K562 (cell line): Measurements from ENCODE around the gene GRIP1. TPM values are rescaled to one million over a fixed set of nuclear protein-coding genes. Genes with fewer than 3 reads are reported as not detected.

Experiments
- ATAC-seq: fragments of 200-7000 bp; cut with Tn5 transposase; 3 replicates; pipeline ENCODE4 v1.9.1; 2020; ENCODE audit warnings: moderate library complexity
- BruUV-seq: library from RNA; stranded (reverse); fragments of 400-500 nt; replicated peaks from 2 replicates; lab custom pipeline; 2021; lab: Mats Ljungman, UMichigan
- CTCF ChIA-PET: fragments of 300-600 bp; formaldehyde crosslinking; extraction: SDS; loops from one replicate; lab custom pipeline; 2021; ENCODE audit warnings: low intra/inter-chr PET ratio; lab: Yijun Ruan, JAX
- POLR2A ChIA-PET: fragments of 300-600, 350-650 bp; sonication (Branson Sonifier 250); formaldehyde crosslinking; extraction: SDS; loops from one replicate; lab custom pipeline; 2021; ENCODE audit warnings: antibody characterized with exemption, inconsistent platforms; lab: Yijun Ruan, JAX
- DNase-seq, 4 experiments: peaks; one replicate each; pipeline versions ENCODE4 v3.0.0 to v3.0.0-alpha.2; 2011 to 2018; ENCODE audit warnings: low spot score in 3 of 4, mixed read lengths in 3 of 4; ENCODE audit errors: extremely low read depth in 1 of 4
- FAIRE-seq: peaks from 2 replicates; lab custom pipeline; 2011; peaks lifted over from hg19 to GRCh38; lab: Jason Lieb, UNC
- H2AFZ ChIP-seq: 2 replicates; pipeline ENCODE4 v1.6.0; 2011; ENCODE audit warnings: low read depth, low read length, control low read depth, inconsistent platforms
- H3K27ac ChIP-seq: fragments of 200-600 bp; 3 replicates; pipeline ENCODE4 v1.8.0; 2011; ENCODE audit warnings: low read depth, mild to moderate bottlenecking, control low read depth, inconsistent platforms, low read length, moderate library complexity, mixed read lengths; ENCODE audit errors: extremely low read depth
- H3K27me3 ChIP-seq, 2 experiments: fragments of 300-600 bp in 1 of 2; 2 replicates in 1 of 2; 3 replicates in 1 of 2; pipeline versions ENCODE4 v1.6.0 to v1.8.0; 2011; ENCODE audit warnings: inconsistent platforms in 2 of 2, low read length in 2 of 2, mild to moderate bottlenecking in 1 of 2, mixed read lengths in 1 of 2, moderate library complexity in 1 of 2; ENCODE audit not compliant: control insufficient read depth in 2 of 2, insufficient read depth in 2 of 2
- H3K36me3 ChIP-seq: fragments of 300-600 bp; 3 replicates; pipeline ENCODE4 v1.8.0; 2011; ENCODE audit warnings: mild to moderate bottlenecking, low read length, inconsistent platforms; ENCODE audit not compliant: control insufficient read depth, insufficient read depth
- H3K4me1 ChIP-seq, 2 experiments: fragments of 200-600 bp in 1 of 2; replicated peaks in 1 of 2; 2 replicates in 1 of 2; 3 replicates in 1 of 2; pipeline versions ENCODE4 v1.5.1 to v1.8.0; 2011; ENCODE audit warnings: inconsistent platforms in 2 of 2, low read length in 2 of 2, mild to moderate bottlenecking in 1 of 2, mixed read lengths in 1 of 2, moderate library complexity in 1 of 2; ENCODE audit not compliant: control insufficient read depth in 2 of 2, insufficient read depth in 2 of 2
- H3K4me2 ChIP-seq: 2 replicates; pipeline ENCODE4 v1.6.1; 2011; ENCODE audit warnings: low read length, control low read depth, inconsistent platforms, mixed read lengths; ENCODE audit not compliant: insufficient read depth
- H3K4me3 ChIP-seq: fragments of 200-600 bp; sonication (generic), shearing (Covaris generic); 2 replicates; pipeline ENCODE4 v1.5.1; 2016; ENCODE audit warnings: control low read depth, inconsistent platforms
- H3K79me2 ChIP-seq: fragments of 200-600 bp; 3 replicates; pipeline ENCODE4 v1.8.0; 2011; ENCODE audit warnings: low read length, inconsistent platforms; ENCODE audit not compliant: control insufficient read depth, insufficient read depth
- H3K9ac ChIP-seq, 2 experiments: 2 replicates each; pipeline versions ENCODE4 v1.6.0 to v1.6.1; 2011; ENCODE audit warnings: low read depth in 2 of 2, low read length in 2 of 2, control low read depth in 1 of 2, inconsistent platforms in 1 of 2, mild to moderate bottlenecking in 1 of 2, mixed read lengths in 1 of 2; ENCODE audit not compliant: insufficient read depth in 1 of 2
- H3K9me1 ChIP-seq: one replicate; pipeline ENCODE4 v1.6.0; 2011; ENCODE audit warnings: inconsistent platforms, mild to moderate bottlenecking, low read length, moderate library complexity; ENCODE audit not compliant: control insufficient read depth, insufficient read depth
- H3K9me3 ChIP-seq: replicated peaks from 2 replicates; pipeline ENCODE4 v1.5.1; 2011; ENCODE audit warnings: low read depth, low read length, inconsistent platforms; ENCODE audit not compliant: control insufficient read depth, insufficient read depth
- H4K20me1 ChIP-seq: replicated peaks from 2 replicates; pipeline ENCODE4 v1.6.1; 2011; ENCODE audit warnings: low read length, inconsistent platforms, mixed read lengths; ENCODE audit not compliant: control insufficient read depth, insufficient read depth
- IFI16 ChIP-seq: fragments of 250-450 bp; sonication (Bioruptor Pico); IDR thresholded peaks from 2 replicates; pipeline ENCODE4 v2.1.2; 2022; ENCODE audit warnings: mild to moderate bottlenecking, inconsistent platforms
- NELFE ChIP-seq: IDR thresholded peaks from 2 replicates; pipeline ENCODE4 v1.6.1; 2011; ENCODE audit warnings: mild to moderate bottlenecking; ENCODE audit not compliant: insufficient read depth, insufficient read length
- RBM14 ChIP-seq: fragments of 200-400 bp; formaldehyde crosslinking; IDR thresholded peaks from 2 replicates; pipeline ENCODE4 v1.6.1; 2018; ENCODE audit warnings: low read depth, mild to moderate bottlenecking, low read length, moderate library complexity, borderline replicate concordance; ENCODE audit not compliant: insufficient read depth
- SETDB1 ChIP-seq: IDR thresholded peaks from one replicate; pipeline ENCODE4 v1.6.1; 2012; ENCODE audit warnings: low read length, control low read depth, inconsistent platforms
- ZNF175 ChIP-seq: fragments of 200-800 bp; sonication (Bioruptor generic); IDR thresholded peaks from 2 replicates; pipeline ENCODE4 v1.6.1; 2016; ENCODE audit warnings: low read depth, mild to moderate bottlenecking, missing genetic modification characterization, missing compliant biosample characterization
- WGBS: fragments of 100-300 bp; shearing (Covaris generic); methylation state at CpG from one replicate; pipeline ENCODE4 v1.1.6; 2016; ENCODE audit warnings: low coverage, mixed read lengths; ENCODE audit not compliant: insufficient coverage; ENCODE audit errors: missing lambda C conversion rate; 5-methylcytosine and 5-hydroxymethylcytosine counted together
- in situ Hi-C: fragments of 300-500 bp; cut with MboI; formaldehyde crosslinking; loops from 4 replicates; pipeline ENCODE4 v1.15.0; 2018; ENCODE audit warnings: inconsistent platforms, mixed read lengths
- intact Hi-C: fragments of 100-400 bp; cut with micrococcal nuclease; formaldehyde crosslinking; loops from 2 replicates; pipeline ENCODE4 v1.14.2; 2022
- polyA plus RNA-seq, 8 experiments: library from polyadenylated mRNA; depleted of rRNA in 4 of 8; stranded (reverse) in 5 of 8; unstranded in 3 of 8; fragments of >200 nt; fragmentation: Nextera tagmentation in 2 of 8; fragmentation: Illumina TruSeq in 1 of 8; extraction: Ambion mirVana in 2 of 8; extraction: Trizol in 1 of 8; gene quantifications; 2 replicates each; pipeline versions ENCODE4 v1.2.1 to v1.2.3, GENCODE V29; 2011 to 2014; ENCODE audit warnings: inconsistent platforms in 1 of 8, missing spikeins in 1 of 8
- total RNA-seq, 7 experiments: library from RNA; depleted of rRNA in 6 of 7; stranded (reverse); fragments of >200 nt in 6 of 7; fragmentation: Illumina TruSeq in 2 of 7; extraction: Trizol in 2 of 7; gene quantifications; 2 replicates each; pipeline versions ENCODE4 v1.2.1 to v1.2.3, GENCODE V29; 2011 to 2021; ENCODE audit warnings: low replicate concordance in 1 of 7
- TF ChIP-seq, protein P1 (sequence below): fragments of 250-450 bp; sonication (Bioruptor Pico); IDR thresholded peaks from 2 replicates; pipeline ENCODE4 v1.5.0; 2022; ENCODE audit warnings: mild to moderate bottlenecking
- TF ChIP-seq, protein P2 (sequence below): fragments of 150-350 bp; conservative IDR thresholded peaks from 2 replicates; pipeline ENCODE4 v1.6.1; 2014; ENCODE audit warnings: low read length
- TF ChIP-seq, protein P3 (sequence below), 2 experiments: fragments of 450-650 bp; conservative IDR thresholded peaks; 2 replicates each; pipeline ENCODE4 v1.6.1; 2017; ENCODE audit warnings: mild to moderate bottlenecking in 2 of 2, moderate library complexity in 2 of 2

GRIP1 gene
- total and polyA plus RNA-seq, 9 of the 15 experiments (the other 6 are each of a cell fraction or from before 2014, with no cell fraction given), result 0.28 to 1.2 (median 0.45) TPM

DNA sequence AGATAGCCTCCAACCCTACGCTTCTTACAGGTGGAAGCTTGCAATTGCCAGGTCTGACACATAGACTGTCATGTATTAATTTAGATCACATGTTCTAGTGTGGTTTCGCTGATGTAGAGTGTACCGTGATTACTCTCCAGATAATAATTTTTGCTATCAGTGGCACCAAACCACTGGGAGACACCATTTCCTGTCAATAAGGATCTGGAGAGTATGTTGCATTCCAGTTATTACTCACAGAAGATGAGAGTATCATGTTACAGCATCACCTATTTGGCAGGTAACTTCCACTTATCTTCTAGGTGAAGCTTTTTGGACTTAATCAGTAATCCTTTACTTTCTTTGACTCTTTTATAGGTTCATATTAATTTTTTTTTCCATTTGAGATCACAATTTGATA is 229.3 kb downstream of the GRIP1 start:
- no peak overlapping the region for H3K4me2 ChIP-seq
- TF ChIP-seq NELFE (no peak), IFI16 (no peak), SETDB1 (no peak), RBM14 (no peak), ZNF175 (no peak)
- TF ChIP-seq, protein P1, sequence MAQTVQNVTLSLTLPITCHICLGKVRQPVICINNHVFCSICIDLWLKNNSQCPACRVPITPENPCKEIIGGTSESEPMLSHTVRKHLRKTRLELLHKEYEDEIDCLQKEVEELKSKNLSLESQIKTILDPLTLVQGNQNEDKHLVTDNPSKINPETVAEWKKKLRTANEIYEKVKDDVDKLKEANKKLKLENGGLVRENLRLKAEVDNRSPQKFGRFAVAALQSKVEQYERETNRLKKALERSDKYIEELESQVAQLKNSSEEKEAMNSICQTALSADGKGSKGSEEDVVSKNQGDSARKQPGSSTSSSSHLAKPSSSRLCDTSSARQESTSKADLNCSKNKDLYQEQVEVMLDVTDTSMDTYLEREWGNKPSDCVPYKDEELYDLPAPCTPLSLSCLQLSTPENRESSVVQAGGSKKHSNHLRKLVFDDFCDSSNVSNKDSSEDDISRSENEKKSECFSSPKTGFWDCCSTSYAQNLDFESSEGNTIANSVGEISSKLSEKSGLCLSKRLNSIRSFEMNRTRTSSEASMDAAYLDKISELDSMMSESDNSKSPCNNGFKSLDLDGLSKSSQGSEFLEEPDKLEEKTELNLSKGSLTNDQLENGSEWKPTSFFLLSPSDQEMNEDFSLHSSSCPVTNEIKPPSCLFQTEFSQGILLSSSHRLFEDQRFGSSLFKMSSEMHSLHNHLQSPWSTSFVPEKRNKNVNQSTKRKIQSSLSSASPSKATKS (CRISPR knock-in tag), result no peak
- TF ChIP-seq, protein P2, sequence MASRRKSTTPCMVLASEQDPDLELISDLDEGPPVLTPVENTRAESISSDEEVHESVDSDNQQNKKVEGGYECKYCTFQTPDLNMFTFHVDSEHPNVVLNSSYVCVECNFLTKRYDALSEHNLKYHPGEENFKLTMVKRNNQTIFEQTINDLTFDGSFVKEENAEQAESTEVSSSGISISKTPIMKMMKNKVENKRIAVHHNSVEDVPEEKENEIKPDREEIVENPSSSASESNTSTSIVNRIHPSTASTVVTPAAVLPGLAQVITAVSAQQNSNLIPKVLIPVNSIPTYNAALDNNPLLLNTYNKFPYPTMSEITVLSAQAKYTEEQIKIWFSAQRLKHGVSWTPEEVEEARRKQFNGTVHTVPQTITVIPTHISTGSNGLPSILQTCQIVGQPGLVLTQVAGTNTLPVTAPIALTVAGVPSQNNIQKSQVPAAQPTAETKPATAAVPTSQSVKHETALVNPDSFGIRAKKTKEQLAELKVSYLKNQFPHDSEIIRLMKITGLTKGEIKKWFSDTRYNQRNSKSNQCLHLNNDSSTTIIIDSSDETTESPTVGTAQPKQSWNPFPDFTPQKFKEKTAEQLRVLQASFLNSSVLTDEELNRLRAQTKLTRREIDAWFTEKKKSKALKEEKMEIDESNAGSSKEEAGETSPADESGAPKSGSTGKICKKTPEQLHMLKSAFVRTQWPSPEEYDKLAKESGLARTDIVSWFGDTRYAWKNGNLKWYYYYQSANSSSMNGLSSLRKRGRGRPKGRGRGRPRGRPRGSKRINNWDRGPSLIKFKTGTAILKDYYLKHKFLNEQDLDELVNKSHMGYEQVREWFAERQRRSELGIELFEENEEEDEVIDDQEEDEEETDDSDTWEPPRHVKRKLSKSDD, result no peak
- TF ChIP-seq, protein P3, sequence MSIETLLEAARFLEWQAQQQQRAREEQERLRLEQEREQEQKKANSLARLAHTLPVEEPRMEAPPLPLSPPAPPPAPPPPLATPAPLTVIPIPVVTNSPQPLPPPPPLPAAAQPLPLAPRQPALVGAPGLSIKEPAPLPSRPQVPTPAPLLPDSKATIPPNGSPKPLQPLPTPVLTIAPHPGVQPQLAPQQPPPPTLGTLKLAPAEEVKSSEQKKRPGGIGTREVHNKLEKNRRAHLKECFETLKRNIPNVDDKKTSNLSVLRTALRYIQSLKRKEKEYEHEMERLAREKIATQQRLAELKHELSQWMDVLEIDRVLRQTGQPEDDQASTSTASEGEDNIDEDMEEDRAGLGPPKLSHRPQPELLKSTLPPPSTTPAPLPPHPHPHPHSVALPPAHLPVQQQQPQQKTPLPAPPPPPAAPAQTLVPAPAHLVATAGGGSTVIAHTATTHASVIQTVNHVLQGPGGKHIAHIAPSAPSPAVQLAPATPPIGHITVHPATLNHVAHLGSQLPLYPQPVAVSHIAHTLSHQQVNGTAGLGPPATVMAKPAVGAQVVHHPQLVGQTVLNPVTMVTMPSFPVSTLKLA (conservative IDR thresholded peaks at IDR 0.05), result no peak
- TF ChIP-seq, all 486 proteins: peak for 0
- POLR2A ChIA-PET, result interaction anchor here (0.6 kb wide), 1 partner anchor 272 kb away, joined by 3 read pairs; no protein-coding TSS in a partner anchor
- Histone ChIP-seq H3K9me3 (no peaks in the 10 kb centered on the region), H3K9ac (no peak overlapping the region), H3K27ac (no peak overlapping the region), H4K20me1 (no peaks in the 10 kb centered on the region), H2AFZ (no peak overlapping the region), H3K9me1 (no peaks in the 10 kb centered on the region), H3K4me3 (no peak overlapping the region), H3K79me2 (no peaks in the 10 kb centered on the region), H3K36me3 (no peaks in the 10 kb centered on the region), H3K4me1 (no peaks in the 10 kb centered on the region), H3K27me3 (no peaks in the 10 kb centered on the region)
- BruUV-seq, result no TSS peak
- FAIRE-seq (no peak), DNase-seq (no peak), ATAC-seq (no peak)
- CTCF ChIA-PET, result no interaction called here
- in situ Hi-C loops (no loop called here), intact Hi-C loops (no loop called here)
- 2% methylated on average over 3 of the region's 3 CpGs for WGBS
